WTC11 (cell line): ENCODE measurements around the gene ISCU.

Experiments used
- FOXK1 ChIP-seq: sonication (generic); formaldehyde crosslinking; IDR thresholded peaks from 2 replicates; pipeline ENCODE4 v1.8.0; 2022; ENCODE audit warnings: mild to moderate bottlenecking, moderate library complexity, missing genetic modification reagents
- ZBTB21 ChIP-seq: sonication (generic); formaldehyde crosslinking; IDR thresholded peaks from 2 replicates; pipeline ENCODE4 v1.8.1; 2023; ENCODE audit warnings: mild to moderate bottlenecking, missing genetic modification reagents, borderline replicate concordance
- ZNF263 ChIP-seq: sonication (generic); formaldehyde crosslinking; IDR thresholded peaks from 2 replicates; pipeline ENCODE4 v1.8.1; 2022; ENCODE audit warnings: low read depth, mild to moderate bottlenecking, moderate library complexity, missing genetic modification reagents
- TF ChIP-seq, protein P1 (sequence below): sonication (generic); formaldehyde crosslinking; IDR thresholded peaks from 2 replicates; pipeline ENCODE4 v1.8.0; 2022; ENCODE audit warnings: mild to moderate bottlenecking, missing genetic modification reagents
- TF ChIP-seq, protein P2 (sequence below): sonication (generic); formaldehyde crosslinking; conservative IDR thresholded peaks from 2 replicates; pipeline ENCODE4 v1.8.1; 2022; ENCODE audit warnings: mild to moderate bottlenecking, missing genetic modification reagents
- TF ChIP-seq, protein P3 (sequence below): fragments of 200-600 bp; IDR thresholded peaks from 2 replicates; pipeline ENCODE4 v1.8.0; 2022; ENCODE audit warnings: antibody characterized with exemption
- TF ChIP-seq, protein P4 (sequence below): sonication (generic); formaldehyde crosslinking; IDR thresholded peaks from 2 replicates; pipeline ENCODE4 v1.8.0; 2022; ENCODE audit warnings: mild to moderate bottlenecking, missing genetic modification reagents

DNA sequence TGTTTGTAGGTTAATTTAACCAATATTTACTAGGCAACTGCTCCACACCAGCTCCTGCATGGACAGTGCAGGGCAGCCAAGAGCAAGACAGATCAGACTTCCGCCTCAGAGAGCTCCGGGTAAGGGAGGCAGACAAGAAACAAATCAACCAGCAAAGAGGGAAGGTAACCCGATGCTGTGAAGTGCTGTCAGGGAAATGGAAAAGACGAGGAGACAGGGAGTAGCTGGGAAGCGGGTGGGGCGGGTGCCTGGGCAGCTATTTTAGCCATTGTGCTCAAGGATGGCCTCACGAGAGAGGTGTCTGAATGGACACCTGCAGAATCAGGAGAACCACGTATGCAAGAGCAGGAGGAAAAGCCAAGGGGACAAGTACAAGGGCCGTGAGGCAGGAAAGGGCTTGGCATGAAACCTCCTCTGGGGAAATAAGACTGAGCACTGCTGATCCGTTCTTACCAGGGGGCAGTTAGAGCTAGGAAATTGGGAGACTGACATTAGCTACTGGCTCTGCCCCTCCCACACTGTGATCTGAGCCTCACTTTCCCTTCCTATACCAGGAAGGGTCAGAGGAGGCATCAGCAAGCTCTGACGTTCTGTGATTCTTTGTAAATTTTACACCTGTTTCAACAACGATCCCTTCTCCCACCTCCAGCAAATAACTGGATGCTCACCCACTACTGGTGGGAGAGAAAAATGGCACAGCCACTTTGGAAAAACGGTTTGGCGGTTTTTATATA lies 42.0 kb downstream of the ISCU start:
- TF ChIP-seq, protein P1, sequence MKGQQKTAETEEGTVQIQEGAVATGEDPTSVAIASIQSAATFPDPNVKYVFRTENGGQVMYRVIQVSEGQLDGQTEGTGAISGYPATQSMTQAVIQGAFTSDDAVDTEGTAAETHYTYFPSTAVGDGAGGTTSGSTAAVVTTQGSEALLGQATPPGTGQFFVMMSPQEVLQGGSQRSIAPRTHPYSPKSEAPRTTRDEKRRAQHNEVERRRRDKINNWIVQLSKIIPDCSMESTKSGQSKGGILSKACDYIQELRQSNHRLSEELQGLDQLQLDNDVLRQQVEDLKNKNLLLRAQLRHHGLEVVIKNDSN (CRISPR knock-in tag), result no peak
- TF ChIP-seq, protein P2, sequence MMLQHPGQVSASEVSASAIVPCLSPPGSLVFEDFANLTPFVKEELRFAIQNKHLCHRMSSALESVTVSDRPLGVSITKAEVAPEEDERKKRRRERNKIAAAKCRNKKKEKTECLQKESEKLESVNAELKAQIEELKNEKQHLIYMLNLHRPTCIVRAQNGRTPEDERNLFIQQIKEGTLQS (CRISPR knock-in tag), result no peak
- no peak for TF ChIP-seq ZBTB21 (CRISPR knock-in tag)
- TF ChIP-seq FOXK1 (CRISPR knock-in tag), result no peak
- TF ChIP-seq ZNF263 (CRISPR knock-in tag), result no peak
- TF ChIP-seq, protein P3, sequence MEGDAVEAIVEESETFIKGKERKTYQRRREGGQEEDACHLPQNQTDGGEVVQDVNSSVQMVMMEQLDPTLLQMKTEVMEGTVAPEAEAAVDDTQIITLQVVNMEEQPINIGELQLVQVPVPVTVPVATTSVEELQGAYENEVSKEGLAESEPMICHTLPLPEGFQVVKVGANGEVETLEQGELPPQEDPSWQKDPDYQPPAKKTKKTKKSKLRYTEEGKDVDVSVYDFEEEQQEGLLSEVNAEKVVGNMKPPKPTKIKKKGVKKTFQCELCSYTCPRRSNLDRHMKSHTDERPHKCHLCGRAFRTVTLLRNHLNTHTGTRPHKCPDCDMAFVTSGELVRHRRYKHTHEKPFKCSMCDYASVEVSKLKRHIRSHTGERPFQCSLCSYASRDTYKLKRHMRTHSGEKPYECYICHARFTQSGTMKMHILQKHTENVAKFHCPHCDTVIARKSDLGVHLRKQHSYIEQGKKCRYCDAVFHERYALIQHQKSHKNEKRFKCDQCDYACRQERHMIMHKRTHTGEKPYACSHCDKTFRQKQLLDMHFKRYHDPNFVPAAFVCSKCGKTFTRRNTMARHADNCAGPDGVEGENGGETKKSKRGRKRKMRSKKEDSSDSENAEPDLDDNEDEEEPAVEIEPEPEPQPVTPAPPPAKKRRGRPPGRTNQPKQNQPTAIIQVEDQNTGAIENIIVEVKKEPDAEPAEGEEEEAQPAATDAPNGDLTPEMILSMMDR, result no peak
- TF ChIP-seq, protein P4, sequence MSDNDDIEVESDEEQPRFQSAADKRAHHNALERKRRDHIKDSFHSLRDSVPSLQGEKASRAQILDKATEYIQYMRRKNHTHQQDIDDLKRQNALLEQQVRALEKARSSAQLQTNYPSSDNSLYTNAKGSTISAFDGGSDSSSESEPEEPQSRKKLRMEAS (CRISPR knock-in tag), result no peak
